GM13977 (cell line): ENCODE data around the gene APOA5.

Experiments
- DNase-seq: peaks from one replicate; pipeline ENCODE4 v3.0.0; 2012; ENCODE audit warnings: low spot score
- in situ Hi-C: fragments of 300-500 bp; cut with MboI; formaldehyde crosslinking; loops from one replicate; pipeline ENCODE4 v1.12.0; 2022; ENCODE audit warnings: low sequenced_read_pairs, low pct_unique_long_range_greater_than_20kb, mixed read lengths, inconsistent platforms; ENCODE audit not compliant: unreplicated experiment
- TF ChIP-seq, protein P1 (sequence below): IDR thresholded peaks from 2 replicates; pipeline ENCODE4 v1.5.1; 2012; ENCODE audit warnings: mild to moderate bottlenecking, control low read depth; ENCODE audit not compliant: insufficient read depth; ENCODE audit errors: extremely low read depth, missing control alignments

APOA5 gene

DNA sequence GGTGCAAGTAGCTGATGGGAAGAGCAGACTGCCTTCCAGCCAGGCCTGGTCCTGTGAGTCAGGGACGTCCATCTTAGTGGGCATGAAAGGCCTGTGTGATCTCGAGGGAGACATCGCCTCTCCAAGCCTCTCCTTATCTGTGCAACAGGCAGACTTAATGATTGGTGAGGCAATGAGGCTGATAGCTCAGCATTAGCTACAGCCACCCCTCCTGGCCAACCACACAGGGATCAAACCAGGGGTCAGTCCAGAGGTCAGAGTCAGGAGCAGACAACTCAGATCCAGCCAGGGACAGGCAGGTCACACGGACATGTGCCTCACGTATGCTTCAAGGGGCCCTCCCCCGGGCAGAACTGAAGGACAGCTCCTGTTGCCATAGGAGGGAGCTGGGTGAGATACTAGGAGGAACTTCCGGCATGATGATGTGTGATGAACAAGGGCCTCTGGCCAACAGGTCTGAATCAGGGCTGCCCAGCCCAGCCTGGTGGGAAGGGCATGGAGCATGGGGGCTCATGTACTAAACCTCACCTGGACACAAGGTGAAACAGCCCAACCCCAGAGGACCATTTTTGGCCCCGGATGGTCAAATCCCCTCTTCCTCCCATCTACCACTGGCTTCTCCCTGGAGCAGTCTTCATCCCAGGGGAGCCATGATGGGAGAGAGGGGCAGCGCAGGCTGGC lies 35.2 kb upstream of the APOA5 start:
- DNase-seq, result no peak
- TF ChIP-seq, protein P1, sequence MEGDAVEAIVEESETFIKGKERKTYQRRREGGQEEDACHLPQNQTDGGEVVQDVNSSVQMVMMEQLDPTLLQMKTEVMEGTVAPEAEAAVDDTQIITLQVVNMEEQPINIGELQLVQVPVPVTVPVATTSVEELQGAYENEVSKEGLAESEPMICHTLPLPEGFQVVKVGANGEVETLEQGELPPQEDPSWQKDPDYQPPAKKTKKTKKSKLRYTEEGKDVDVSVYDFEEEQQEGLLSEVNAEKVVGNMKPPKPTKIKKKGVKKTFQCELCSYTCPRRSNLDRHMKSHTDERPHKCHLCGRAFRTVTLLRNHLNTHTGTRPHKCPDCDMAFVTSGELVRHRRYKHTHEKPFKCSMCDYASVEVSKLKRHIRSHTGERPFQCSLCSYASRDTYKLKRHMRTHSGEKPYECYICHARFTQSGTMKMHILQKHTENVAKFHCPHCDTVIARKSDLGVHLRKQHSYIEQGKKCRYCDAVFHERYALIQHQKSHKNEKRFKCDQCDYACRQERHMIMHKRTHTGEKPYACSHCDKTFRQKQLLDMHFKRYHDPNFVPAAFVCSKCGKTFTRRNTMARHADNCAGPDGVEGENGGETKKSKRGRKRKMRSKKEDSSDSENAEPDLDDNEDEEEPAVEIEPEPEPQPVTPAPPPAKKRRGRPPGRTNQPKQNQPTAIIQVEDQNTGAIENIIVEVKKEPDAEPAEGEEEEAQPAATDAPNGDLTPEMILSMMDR, result no peak
- in situ Hi-C loops, result no loop called here

DNA sequence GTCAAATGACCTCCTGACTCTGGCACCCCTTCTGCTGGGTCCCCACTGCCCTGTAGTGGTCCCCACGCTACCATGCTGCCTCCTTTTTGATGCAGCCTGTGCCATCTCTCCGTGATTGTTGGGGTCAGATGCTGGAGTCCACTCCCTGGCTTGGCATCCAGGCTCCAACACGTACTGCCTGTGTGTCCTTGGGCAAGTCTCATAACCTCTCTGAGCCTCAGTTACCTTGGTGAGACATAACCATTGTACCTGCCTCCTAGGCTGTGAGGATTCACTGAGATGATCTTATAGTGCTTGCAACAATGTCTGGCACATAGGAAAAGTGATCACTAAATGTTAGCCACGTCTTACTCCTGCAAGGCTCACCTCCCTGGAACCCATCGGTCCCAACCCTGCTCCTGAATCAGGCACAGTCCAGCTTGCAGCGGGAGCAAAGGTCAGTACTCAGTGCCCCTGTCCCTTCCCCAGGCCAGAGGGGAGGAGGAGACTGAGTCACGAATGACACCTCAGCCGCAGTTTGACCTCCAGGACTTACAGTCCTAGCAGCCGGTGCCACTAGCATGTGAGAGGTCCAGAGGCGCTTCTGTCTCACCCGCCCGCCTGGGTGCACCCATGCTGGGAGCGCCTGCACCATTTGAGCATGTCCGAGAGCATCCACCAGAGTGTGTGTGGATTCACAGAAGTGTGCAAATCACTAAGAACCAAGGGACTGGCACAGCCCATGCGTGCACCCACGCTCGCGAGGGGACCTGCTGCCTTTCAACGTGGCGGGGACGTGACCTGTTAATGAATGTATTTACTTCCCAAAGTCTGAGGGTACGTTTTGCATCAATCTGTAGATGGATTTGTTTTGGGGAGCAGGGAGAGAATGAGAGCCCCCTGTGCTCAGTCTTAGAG lies 34.4 kb upstream of the APOA5 start:
- TF ChIP-seq, protein P1, result no peak
- DNase-seq, result no peak
- in situ Hi-C loops, result no loop called here

DNA sequence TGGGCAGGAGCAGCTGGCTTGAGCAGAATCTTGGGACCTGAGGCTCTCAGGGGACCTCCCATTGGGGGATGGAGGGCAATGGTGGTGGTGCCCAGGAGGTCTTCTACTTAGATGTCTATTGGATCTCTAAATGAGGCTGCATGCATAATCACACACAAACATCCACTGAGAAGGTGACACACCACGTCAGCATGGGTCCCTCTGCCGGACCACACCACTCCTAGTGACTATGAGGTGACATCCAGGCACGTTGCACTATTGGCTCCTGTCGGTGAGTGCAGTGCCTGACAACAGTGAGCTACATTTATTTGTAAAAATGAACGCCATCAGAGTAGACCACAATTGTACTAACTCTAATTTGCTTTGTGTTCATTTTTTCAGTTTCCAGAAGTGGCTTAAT lies 33.8 kb upstream of the APOA5 start:
- in situ Hi-C loops, result no loop called here
- TF ChIP-seq, protein P1, result no peak
- DNase-seq, result no peak

DNA sequence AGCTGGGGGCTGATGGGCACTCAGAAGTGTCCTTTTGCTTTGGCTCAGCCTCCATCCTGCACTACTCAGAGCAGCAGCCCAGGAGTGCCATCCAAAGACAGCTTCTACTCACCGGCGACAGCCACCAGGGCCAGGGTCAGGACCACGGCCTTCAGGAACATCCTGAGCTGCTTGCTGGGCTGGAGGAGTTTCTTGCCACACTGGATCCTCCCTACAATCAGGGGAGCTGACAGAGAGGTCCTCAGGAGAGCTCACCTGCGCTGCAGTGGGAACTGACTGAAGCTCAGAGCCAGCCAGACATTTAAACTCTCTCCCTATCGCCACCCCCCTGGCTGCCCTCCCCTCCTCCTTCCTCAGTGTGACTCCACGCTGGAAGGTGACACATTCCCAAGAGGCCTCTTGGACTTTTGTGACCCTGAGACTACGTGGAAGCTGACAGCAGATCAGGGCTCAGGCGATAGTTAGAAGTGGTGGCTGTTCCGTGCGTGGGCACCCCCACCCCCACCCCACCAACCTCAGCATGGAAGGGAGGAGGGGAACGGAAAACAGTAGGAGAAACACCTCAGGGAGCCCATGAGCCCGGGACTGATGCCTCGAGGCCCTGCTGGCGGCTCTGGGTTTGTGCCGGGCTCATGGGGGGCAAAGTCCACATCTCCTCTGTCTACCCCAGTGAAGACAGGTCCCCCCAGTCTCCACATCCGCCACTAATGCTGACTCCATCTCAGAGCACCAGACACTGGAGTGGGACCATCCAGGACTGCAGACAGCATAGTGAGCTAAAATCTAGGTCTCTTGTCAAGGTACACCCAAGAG lies 31.6 kb upstream of the APOA5 start, which contains the start of gene APOA4:
Gene APOA4 (minus strand): TSS at position 274 of the 813 bp plus-strand sequence. CDS start 113 bp downstream, at position 161.
- in situ Hi-C loops, result no loop called here
- DNase-seq, result no peak
- TF ChIP-seq, protein P1, result no peak

DNA sequence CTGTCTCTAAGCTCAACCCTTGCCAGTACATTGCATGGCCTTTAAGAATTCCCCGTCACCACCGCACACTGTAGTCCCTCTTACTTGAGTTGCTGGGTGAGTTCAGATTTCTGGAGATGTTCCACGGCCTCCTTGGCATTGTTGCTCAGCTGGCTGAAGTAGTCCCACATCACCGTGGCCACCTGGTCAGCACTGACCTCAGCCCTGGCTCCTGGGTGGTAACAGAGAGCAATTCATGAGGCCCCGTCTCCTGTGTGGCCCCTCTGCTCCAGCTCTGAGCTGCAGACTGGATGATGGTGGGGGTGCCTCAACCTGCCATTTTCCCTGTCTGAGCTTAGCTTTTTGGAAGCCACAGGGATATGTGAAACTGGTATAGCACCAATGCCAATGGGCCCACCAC lies 30.9 kb upstream of the APOA5 start:
- TF ChIP-seq, protein P1, result no peak
- no peak for DNase-seq
- in situ Hi-C loops, result no loop called here

DNA sequence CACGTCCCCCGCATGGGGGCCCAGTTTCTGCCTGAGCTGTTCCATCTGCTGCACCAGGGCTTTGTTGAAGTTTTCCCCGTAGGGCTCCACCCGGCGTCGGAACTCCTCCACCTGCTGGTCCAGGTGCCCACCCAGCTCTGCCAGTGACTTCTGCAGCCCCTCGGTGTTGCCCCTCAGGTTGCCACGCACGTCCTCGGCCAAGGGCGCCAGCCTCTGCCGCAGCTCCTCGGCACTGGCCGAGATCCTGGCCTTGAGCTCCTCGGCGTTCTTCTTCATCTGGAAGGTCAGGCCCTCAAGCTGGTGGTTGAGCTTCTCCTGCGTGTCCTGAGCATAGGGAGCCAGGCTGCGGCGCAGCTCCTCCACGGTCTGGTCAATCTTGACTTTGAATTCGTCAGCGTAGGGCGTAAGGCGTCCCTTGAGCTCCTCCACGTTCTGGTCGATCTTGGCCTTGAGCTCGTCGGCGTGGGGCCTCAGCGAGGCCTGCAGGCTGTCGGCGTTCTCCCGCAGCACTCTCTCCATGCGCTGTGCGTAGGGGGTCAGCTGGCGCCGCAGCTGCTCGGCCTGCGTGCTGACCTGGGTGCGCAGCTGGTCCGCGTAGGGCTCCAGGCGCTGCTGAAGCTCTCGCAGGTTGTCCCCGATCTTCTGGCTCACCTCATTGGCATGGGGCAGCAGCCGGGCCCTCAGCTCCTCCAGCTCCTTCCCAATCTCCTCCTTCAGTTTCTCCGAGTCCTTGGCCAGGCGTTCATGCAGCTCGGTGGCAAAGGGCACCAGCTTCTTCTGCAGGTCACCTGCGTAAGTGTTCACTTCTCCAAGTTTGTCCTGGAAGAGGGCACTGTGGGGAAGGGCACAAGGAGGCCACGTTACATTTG lies 29.6 kb upstream of the APOA5 start:
- no peak for DNase-seq
- TF ChIP-seq, protein P1, result no peak
- in situ Hi-C loops, result no loop called here
